ENCODE measurements around the gene LBHD2.

The LBHD2 gene

GRCh38 chr14:103094406-103095209 lies 10.6 kb downstream of the LBHD2 start, which contains the start of gene EXOC3L4:
Gene EXOC3L4 (plus strand): TSS chr14:103094725. CDS start chr14:103100220, 5,495 bp downstream.
- H3K9ac ChIP-seq (ENCODE audit: low read length): no peak within 1 kb of the TSS
- H3K36me3 ChIP-seq (ENCODE audit: insufficient read depth, low read length): no peaks in the 10 kb centered on the region
- peaks cover 3% of the 10 kb centered on the region for H3K4me1 ChIP-seq (ENCODE audit: insufficient read depth, low read length)
- H3K27me3 ChIP-seq (ENCODE audit: control insufficient read depth in 1 of 2, insufficient read depth in 2 of 2, low read length in 2 of 2): peaks cover 0 to 14% of the 10 kb centered on the region in 2 donors
- H3K9me3 ChIP-seq (ENCODE audit: low read length): no peaks in the 10 kb centered on the region
- H3K4me3 ChIP-seq (ENCODE audit: low read depth in 1 of 2, low read length in 2 of 2): peak within 1 kb of the TSS in 1 of 2 donors; percentile 37
- no peak within 1 kb of the TSS for H3K27ac ChIP-seq (ENCODE audit: low read depth, low read length)

DNA sequence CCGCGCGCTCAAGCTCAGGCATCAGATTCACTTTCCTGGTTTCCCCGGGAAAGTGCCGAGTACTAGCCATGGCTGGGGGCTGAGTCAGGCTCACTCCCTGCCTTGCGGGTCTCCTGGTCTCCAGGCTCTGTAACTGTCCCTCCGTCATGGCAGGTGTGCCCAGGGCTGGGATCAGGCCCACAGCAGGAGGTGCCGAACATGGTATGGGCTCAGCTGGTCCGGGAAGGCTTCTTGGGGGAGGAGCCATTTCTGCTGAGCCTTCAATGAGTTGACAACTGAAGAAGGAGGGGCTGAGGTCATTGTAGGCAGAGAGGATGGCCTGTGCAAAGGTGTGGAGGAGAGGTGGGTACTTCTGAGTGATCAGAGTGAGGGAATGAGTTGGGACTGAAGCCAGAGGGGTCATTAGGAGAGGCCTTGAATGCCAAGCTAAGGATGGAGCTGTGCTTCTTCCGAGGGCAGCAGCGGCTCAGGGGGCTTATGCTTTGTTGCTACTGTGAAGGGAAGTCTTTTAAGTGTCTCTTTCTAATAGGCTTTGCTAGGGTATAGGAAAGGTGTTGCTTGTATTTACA lies 11.3 kb downstream of the LBHD2 start:
- H3K36me3 ChIP-seq (ENCODE audit: insufficient read depth, low read length): no peaks in the 10 kb centered on the region
- peaks cover 0 to 14% of the 10 kb centered on the region in 2 donors for H3K27me3 ChIP-seq (ENCODE audit: control insufficient read depth in 1 of 2, insufficient read depth in 2 of 2, low read length in 2 of 2)
- no peak overlapping the region for H3K9ac ChIP-seq (ENCODE audit: low read length)
- no peak overlapping the region for H3K27ac ChIP-seq (ENCODE audit: low read depth, low read length)
- no peaks in the 10 kb centered on the region for H3K9me3 ChIP-seq (ENCODE audit: low read length)
- H3K4me3 ChIP-seq (ENCODE audit: low read depth in 1 of 2, low read length in 2 of 2): peak overlapping the region in 1 of 2 donors; percentile 37
- H3K4me1 ChIP-seq (ENCODE audit: insufficient read depth, low read length): peaks cover 3% of the 10 kb centered on the region

GRCh38 chr14:103096387-103096786 lies 12.4 kb downstream of the LBHD2 start:
- Histone ChIP-seq H3K9ac (ENCODE audit: low read length) (no peak overlapping the region), H3K36me3 (ENCODE audit: insufficient read depth, low read length) (no peaks in the 10 kb centered on the region), H3K4me3 (ENCODE audit: low read depth in 1 of 2, low read length in 2 of 2) (no peak overlapping the region), H3K4me1 (ENCODE audit: insufficient read depth, low read length) (no peaks in the 10 kb centered on the region), H3K27ac (ENCODE audit: low read depth, low read length) (no peak overlapping the region), H3K27me3 (ENCODE audit: control insufficient read depth in 1 of 2, insufficient read depth in 2 of 2, low read length in 2 of 2) (peaks cover 0 to 8% of the 10 kb centered on the region in 2 donors), H3K9me3 (ENCODE audit: low read length) (no peaks in the 10 kb centered on the region)

- H3K27me3 ChIP-seq (ENCODE audit: control insufficient read depth in 1 of 2, insufficient read depth in 2 of 2, low read length in 2 of 2): peaks cover 0 to 18% of the 10 kb centered on the region in 2 donors
- H3K4me1 ChIP-seq (ENCODE audit: insufficient read depth, low read length): no peaks in the 10 kb centered on the region
- no peak overlapping the region for H3K9ac ChIP-seq (ENCODE audit: low read length)
- H3K36me3 ChIP-seq (ENCODE audit: insufficient read depth, low read length): no peaks in the 10 kb centered on the region
- H3K4me3 ChIP-seq (ENCODE audit: low read depth in 1 of 2, low read length in 2 of 2): no peak overlapping the region
- H3K9me3 ChIP-seq (ENCODE audit: low read length): no peaks in the 10 kb centered on the region
- H3K27ac ChIP-seq (ENCODE audit: low read depth, low read length): no peak overlapping the region
These were observed 13.4 kb downstream of the LBHD2 start for GRCh38 chr14:103097244-103097993.

DNA sequence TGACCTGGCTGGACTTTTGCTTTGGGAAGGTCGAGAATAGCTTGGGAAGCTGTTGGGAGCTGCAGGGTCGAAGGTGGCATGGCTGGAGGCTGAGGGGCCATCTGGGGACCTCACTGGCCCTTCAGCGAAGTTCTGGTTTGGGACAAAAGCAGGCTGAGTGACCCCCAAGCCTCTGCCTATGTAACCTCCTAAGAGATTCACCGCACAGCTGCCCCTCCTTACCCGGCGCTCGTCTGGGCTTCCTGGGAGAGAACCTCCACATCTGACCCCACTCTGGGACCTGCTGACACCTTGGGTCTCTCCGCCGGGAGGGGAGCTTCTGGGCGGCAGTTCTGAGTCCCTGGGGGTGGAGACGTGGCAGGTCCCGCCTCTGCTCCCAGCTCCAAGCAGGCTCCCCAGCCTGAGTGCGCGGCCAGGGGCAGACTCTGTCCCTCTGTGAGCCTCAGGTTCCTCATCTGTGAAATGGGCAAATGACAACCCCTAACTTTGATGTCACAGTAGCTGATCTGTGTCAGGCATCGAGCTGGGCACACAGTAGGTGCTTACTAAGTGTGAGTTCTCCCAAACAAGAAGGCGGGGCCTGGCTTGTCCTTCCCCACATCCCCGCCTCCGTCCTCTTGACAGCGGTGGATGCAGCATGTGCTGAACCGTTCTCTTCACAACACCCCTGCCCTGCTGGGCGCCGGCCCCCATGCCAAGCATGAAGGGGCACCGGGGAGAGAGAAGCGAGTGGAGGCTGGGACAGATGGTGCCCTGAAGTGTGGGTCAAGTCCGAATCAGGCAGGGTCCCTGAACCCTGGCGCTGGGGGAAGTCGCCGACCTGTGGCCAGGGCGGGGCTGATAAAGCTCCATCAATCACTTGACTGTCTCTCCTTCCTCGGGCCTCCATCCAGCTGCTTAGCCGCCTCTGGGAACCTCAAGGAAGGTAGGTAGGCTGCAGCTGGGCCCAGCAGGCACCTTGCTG lies 14.3 kb downstream of the LBHD2 start:
- H3K27me3 ChIP-seq (ENCODE audit: control insufficient read depth in 1 of 2, insufficient read depth in 2 of 2, low read length in 2 of 2): peaks cover 0 to 27% of the 10 kb centered on the region in 2 donors
- H3K36me3 ChIP-seq (ENCODE audit: insufficient read depth, low read length): no peaks in the 10 kb centered on the region
- H3K27ac ChIP-seq (ENCODE audit: low read depth, low read length): no peak overlapping the region
- H3K4me3 ChIP-seq (ENCODE audit: low read depth in 1 of 2, low read length in 2 of 2): no peak overlapping the region
- no peaks in the 10 kb centered on the region for H3K4me1 ChIP-seq (ENCODE audit: insufficient read depth, low read length)
- no peak overlapping the region for H3K9ac ChIP-seq (ENCODE audit: low read length)
- H3K9me3 ChIP-seq (ENCODE audit: low read length): no peaks in the 10 kb centered on the region

DNA sequence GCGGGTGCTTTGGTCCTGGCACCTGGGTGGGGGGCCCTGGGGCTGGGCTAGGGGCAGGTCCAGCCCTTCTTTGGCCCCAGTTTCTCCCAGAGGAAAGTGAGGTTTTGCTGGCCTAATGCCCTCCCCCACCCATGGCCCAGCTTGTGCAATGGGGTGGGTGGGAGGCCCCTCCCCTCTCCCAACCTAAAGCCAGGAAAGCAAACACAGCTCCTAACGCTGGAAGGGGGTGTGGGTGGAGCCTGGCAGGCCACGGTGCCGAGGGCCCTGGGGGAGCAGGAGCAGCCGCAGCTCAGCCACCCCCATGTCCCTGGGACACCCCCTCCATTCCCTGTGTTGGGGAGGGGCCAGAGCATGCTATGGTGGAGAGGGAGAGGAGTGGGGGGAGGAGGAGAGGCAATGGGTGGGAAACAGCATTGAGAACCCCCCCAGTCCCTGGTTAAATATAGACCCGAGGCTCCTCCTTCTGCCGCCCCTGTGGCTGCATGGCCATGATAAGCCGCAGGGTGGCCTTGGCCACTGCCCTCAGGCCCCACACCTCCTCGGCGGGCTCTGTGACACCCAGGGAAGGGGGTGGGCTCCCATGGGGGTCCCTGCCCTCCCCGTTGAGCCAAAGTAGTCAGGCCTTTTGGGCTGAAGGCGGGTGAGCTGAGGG lies 15.2 kb downstream of the LBHD2 start:
- H3K27me3 ChIP-seq (ENCODE audit: control insufficient read depth in 1 of 2, insufficient read depth in 2 of 2, low read length in 2 of 2): peaks cover 0 to 36% of the 10 kb centered on the region in 2 donors
- H3K36me3 ChIP-seq (ENCODE audit: insufficient read depth, low read length): no peaks in the 10 kb centered on the region
- no peaks in the 10 kb centered on the region for H3K9me3 ChIP-seq (ENCODE audit: low read length)
- no peak overlapping the region for H3K4me3 ChIP-seq (ENCODE audit: low read depth in 1 of 2, low read length in 2 of 2)
- H3K4me1 ChIP-seq (ENCODE audit: insufficient read depth, low read length): no peaks in the 10 kb centered on the region
- no peak overlapping the region for H3K9ac ChIP-seq (ENCODE audit: low read length)
- no peak overlapping the region for H3K27ac ChIP-seq (ENCODE audit: low read depth, low read length)

DNA sequence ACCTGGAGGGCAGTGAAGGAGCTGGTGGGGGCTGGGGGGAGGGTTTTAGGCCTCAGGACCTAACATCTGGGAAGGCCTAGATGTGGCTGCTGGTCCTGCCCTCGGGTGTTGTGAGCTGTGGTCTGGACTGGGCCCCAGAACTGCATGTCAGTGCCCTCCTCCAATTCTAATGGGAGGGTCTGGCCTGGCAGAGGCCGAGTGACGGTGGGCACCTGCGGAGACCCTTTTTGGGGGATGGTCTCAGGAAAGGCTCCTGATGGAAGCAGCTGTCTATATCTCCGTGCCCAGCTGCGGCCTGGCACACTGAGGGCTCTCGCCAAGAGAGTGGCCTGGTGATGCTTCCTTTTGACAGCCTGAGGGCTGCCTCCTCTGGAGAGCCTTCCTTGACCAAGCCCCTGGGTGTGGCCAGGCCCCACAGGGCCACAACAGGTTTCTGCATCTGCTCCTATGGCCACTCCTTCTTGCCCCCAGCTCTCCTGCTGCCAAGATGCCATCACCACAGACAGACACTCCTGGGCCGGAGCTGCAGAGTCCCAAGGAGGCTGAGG lies 15.8 kb downstream of the LBHD2 start:
- Histone ChIP-seq H3K4me3 (ENCODE audit: low read depth in 1 of 2, low read length in 2 of 2) (no peak overlapping the region), H3K9ac (ENCODE audit: low read length) (no peak overlapping the region), H3K27me3 (ENCODE audit: control insufficient read depth in 1 of 2, insufficient read depth in 2 of 2, low read length in 2 of 2) (peaks cover 0 to 42% of the 10 kb centered on the region in 2 donors), H3K27ac (ENCODE audit: low read depth, low read length) (no peak overlapping the region), H3K36me3 (ENCODE audit: insufficient read depth, low read length) (no peaks in the 10 kb centered on the region), H3K9me3 (ENCODE audit: low read length) (no peaks in the 10 kb centered on the region), H3K4me1 (ENCODE audit: insufficient read depth, low read length) (no peaks in the 10 kb centered on the region)

DNA sequence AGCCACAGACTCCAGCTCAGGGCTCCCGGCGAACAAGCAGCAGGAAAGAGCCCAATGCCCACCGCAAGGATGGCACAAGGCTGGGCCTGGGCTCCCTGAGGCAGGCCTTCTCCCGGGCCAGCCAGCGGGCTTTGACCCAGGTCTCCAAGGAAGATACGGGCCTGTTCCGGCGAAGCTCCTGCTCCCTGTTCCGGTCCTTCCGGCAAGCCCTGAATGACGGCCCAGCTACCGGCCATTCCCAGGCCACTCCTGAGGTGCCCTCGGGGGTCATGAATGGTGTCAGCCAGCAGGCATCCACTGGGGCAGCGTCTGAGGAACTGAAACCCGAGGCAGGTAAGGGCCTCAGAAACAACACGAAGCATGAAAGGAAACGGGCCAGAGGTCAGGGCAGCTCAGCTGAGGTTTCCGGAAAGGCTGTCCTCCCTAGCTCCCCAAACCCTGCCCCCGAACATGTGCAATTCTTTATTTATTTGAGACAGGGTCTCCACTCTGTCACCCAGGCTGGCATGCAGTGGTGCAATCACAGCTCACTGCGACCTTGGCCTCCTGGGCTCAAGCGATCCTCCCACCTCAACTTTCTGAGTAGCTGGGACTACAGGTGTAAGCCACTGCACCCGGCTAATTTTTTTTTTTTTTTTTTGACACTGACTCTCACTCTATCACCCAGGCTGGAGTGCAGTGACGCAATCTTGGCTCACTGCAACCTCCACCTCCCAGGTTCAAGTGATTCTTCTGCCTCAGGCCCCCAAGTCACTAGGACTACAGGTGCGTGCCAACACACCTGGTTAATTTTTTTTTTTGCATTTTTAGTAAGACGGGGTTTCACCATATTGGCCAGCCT lies 16.5 kb downstream of the LBHD2 start:
- Histone ChIP-seq H3K27me3 (ENCODE audit: control insufficient read depth in 1 of 2, insufficient read depth in 2 of 2, low read length in 2 of 2) (peaks cover 0 to 49% of the 10 kb centered on the region in 2 donors), H3K36me3 (ENCODE audit: insufficient read depth, low read length) (no peaks in the 10 kb centered on the region), H3K9ac (ENCODE audit: low read length) (no peak overlapping the region), H3K27ac (ENCODE audit: low read depth, low read length) (no peak overlapping the region), H3K4me1 (ENCODE audit: insufficient read depth, low read length) (peaks cover 6% of the 10 kb centered on the region), H3K4me3 (ENCODE audit: low read depth in 1 of 2, low read length in 2 of 2) (no peak overlapping the region), H3K9me3 (ENCODE audit: low read length) (no peaks in the 10 kb centered on the region)

GRCh38 chr14:103101257-103101962 lies 17.4 kb downstream of the LBHD2 start:
- Histone ChIP-seq H3K4me3 (ENCODE audit: low read depth in 1 of 2, low read length in 2 of 2) (no peak overlapping the region), H3K27ac (ENCODE audit: low read depth, low read length) (no peak overlapping the region), H3K27me3 (ENCODE audit: control insufficient read depth in 1 of 2, insufficient read depth in 2 of 2, low read length in 2 of 2) (peaks cover 0 to 55% of the 10 kb centered on the region in 2 donors), H3K9me3 (ENCODE audit: low read length) (no peaks in the 10 kb centered on the region), H3K9ac (ENCODE audit: low read length) (no peak overlapping the region), H3K4me1 (ENCODE audit: insufficient read depth, low read length) (peaks cover 7% of the 10 kb centered on the region), H3K36me3 (ENCODE audit: insufficient read depth, low read length) (no peaks in the 10 kb centered on the region)

Measured in muscle layer of colon (tissue), 2 donors.